Mesendoderm (in vitro differentiated cells): ENCODE results near the gene ARAP1.

Experiments
- DNase-seq: peaks from one replicate; pipeline ENCODE4 v3.0.0; 2013
- H2AK5ac ChIP-seq: 2 replicates; pipeline ENCODE4 v1.6.1; 2013; ENCODE audit warnings: low read length, inconsistent platforms
- H2BK120ac ChIP-seq: 2 replicates; pipeline ENCODE4 v1.6.1; 2013; ENCODE audit warnings: low read depth, mild to moderate bottlenecking, low read length, moderate library complexity, mixed read lengths
- H2BK15ac ChIP-seq: replicated peaks from 2 replicates; pipeline ENCODE4 v1.6.1; 2013; ENCODE audit warnings: low read depth, mild to moderate bottlenecking, moderate library complexity
- H2BK5ac ChIP-seq: 2 replicates; pipeline ENCODE4 v1.6.1; 2013; ENCODE audit warnings: low read length, inconsistent platforms
- H3K18ac ChIP-seq: 2 replicates; pipeline ENCODE4 v1.6.1; 2013; ENCODE audit warnings: mild to moderate bottlenecking, low read length, mixed read lengths
- H3K23ac ChIP-seq: one replicate; pipeline ENCODE4 v1.6.1; 2013; ENCODE audit warnings: low read length
- H3K27ac ChIP-seq: 2 replicates; pipeline ENCODE4 v1.5.1; 2013; ENCODE audit warnings: low read depth, mild to moderate bottlenecking, inconsistent platforms, low read length, moderate library complexity
- H3K27me3 ChIP-seq: 2 replicates; pipeline ENCODE4 v1.6.1; 2013; ENCODE audit warnings: low read length, control low read depth, mild to moderate bottlenecking, inconsistent platforms; ENCODE audit not compliant: insufficient read depth, poor library complexity
- H3K36me3 ChIP-seq: 2 replicates; pipeline ENCODE4 v1.6.1; 2013; ENCODE audit warnings: low read length, inconsistent platforms; ENCODE audit not compliant: control insufficient read depth, insufficient read depth
- H3K4ac ChIP-seq: one replicate; pipeline ENCODE4 v1.6.1; 2013; ENCODE audit warnings: low read depth, mild to moderate bottlenecking, low read length, moderate library complexity
- H3K4me1 ChIP-seq: 2 replicates; pipeline ENCODE4 v1.6.1; 2013; ENCODE audit warnings: low read depth, low read length, inconsistent platforms; ENCODE audit not compliant: control insufficient read depth
- H3K4me2 ChIP-seq: 2 replicates; pipeline ENCODE4 v1.6.1; 2013; ENCODE audit warnings: low read length
- H3K4me3 ChIP-seq: 2 replicates; pipeline ENCODE4 v1.5.1; 2013; ENCODE audit warnings: mild to moderate bottlenecking, low read length
- H3K56ac ChIP-seq: one replicate; pipeline ENCODE4 v1.6.1; 2013; ENCODE audit warnings: low read length
- H3K79me1 ChIP-seq: 2 replicates; pipeline ENCODE4 v1.6.1; 2013; ENCODE audit warnings: low read length, inconsistent platforms
- H3K79me2 ChIP-seq: 2 replicates; pipeline ENCODE4 v1.6.1; 2013; ENCODE audit warnings: mild to moderate bottlenecking, low read length; ENCODE audit not compliant: control insufficient read depth, insufficient read depth
- H3K9ac ChIP-seq: 2 replicates; pipeline ENCODE4 v1.6.1; 2013; ENCODE audit warnings: low read length, inconsistent platforms
- H4K5ac ChIP-seq: one replicate; pipeline ENCODE4 v1.6.1; 2013; ENCODE audit warnings: low read length
- H4K8ac ChIP-seq: one replicate; pipeline ENCODE4 v1.6.1; 2013; ENCODE audit warnings: low read depth, mild to moderate bottlenecking, control low read depth, low read length, moderate library complexity
- WGBS: extraction: QIAGEN DNeasy Blood & Tissue Kit; methylation state at CpG from one replicate; pipeline ENCODE4 v1.1.7; 2013; ENCODE audit warnings: low lambda C conversion rate, missing lambda C conversion rate; ENCODE audit not compliant: insufficient coverage; ENCODE audit errors: extremely low coverage; 5-methylcytosine and 5-hydroxymethylcytosine counted together

The ARAP1 gene

DNA sequence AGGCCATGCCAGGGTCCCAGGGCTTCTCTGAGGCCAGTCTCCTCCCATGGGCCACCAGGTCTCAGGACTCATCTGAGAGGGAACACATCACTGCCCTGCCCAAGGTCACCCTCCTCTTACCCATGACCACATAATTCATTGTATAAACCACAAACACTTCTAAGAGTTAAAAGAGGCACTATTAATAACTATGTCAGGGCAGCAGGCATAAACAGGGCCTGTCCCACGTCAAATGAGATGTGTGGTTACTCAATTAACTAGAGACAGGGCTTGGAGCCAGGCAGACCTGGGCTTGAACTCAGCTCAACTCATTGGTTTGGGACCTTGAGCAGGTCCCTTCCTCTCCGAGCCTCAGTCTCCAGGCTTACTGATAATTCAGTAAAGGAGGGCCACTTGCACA lies 33.1 kb downstream of the ARAP1 start:
- Histone ChIP-seq H3K27me3 (no peaks in the 10 kb centered on the region), H3K36me3 (peaks cover 4% of the 10 kb centered on the region), H4K5ac (no peak overlapping the region), H4K8ac (no peak overlapping the region), H2BK120ac (no peak overlapping the region), H3K4me1 (peaks cover 10% of the 10 kb centered on the region), H3K56ac (no peak overlapping the region), H3K4ac (no peak overlapping the region), H3K79me2 (peaks cover 37% of the 10 kb centered on the region), H2AK5ac (no peak overlapping the region), H2BK5ac (no peak overlapping the region), H3K4me2 (no peak overlapping the region), H3K79me1 (peaks cover 49% of the 10 kb centered on the region), H3K27ac (no peak overlapping the region), H2BK15ac (no peak overlapping the region), H3K23ac (no peak overlapping the region), H3K4me3 (no peak overlapping the region), H3K18ac (no peak overlapping the region), H3K9ac (no peak overlapping the region)
- no CpG with 5 or more reads among the region's 2 CpGs for WGBS
- no peak for DNase-seq

DNA sequence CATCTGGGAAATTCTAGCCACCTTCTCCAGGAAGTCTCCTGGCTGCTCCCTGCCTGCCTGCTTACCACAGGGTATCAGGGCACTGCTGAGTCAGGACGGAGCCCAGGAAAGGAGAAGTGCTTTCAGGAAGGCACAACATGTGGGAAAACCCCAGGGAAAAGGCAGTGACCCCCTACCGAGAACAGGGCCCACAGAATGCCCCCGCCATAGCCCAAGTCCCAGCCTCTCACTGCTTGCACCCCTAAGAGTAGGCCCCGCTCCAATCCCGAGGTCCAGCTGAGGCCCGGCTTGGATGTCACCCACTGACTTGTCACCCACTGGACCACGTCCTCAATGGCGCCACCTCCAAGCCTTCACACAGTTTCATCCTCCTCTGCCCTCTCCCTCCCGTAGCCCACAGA lies 34.1 kb downstream of the ARAP1 start:
- Histone ChIP-seq H3K23ac (no peak overlapping the region), H4K8ac (no peak overlapping the region), H3K36me3 (peaks cover 4% of the 10 kb centered on the region), H3K4me2 (no peak overlapping the region), H3K27ac (no peak overlapping the region), H3K56ac (no peak overlapping the region), H3K79me2 (peaks cover 28% of the 10 kb centered on the region), H4K5ac (no peak overlapping the region), H3K4ac (no peak overlapping the region), H2BK120ac (no peak overlapping the region), H3K18ac (no peak overlapping the region), H3K27me3 (no peaks in the 10 kb centered on the region), H2BK5ac (no peak overlapping the region), H3K4me3 (no peak overlapping the region), H3K4me1 (peaks cover 10% of the 10 kb centered on the region), H2BK15ac (no peak overlapping the region), H3K9ac (no peak overlapping the region), H3K79me1 (peaks cover 44% of the 10 kb centered on the region), H2AK5ac (no peak overlapping the region)
- no peak for DNase-seq
- no CpG with 5 or more reads among the region's 9 CpGs for WGBS

GRCh38 chr11:72716788-72717435 lies 35.3 kb downstream of the ARAP1 start:
- no peak overlapping the region for H2BK5ac ChIP-seq
- peaks cover 4% of the 10 kb centered on the region for H3K36me3 ChIP-seq
- peaks cover 22% of the 10 kb centered on the region for H3K79me2 ChIP-seq
- no peak overlapping the region for H2BK15ac ChIP-seq
- peaks cover 9% of the 10 kb centered on the region for H3K4me1 ChIP-seq
- H2BK120ac ChIP-seq, result no peak overlapping the region
- H3K56ac ChIP-seq, result no peak overlapping the region
- H3K9ac ChIP-seq, result no peak overlapping the region
- H3K27me3 ChIP-seq, result no peaks in the 10 kb centered on the region
- no peak overlapping the region for H3K23ac ChIP-seq
- no CpG with 5 or more reads among the region's 14 CpGs for WGBS
- H3K79me1 ChIP-seq, result peaks cover 39% of the 10 kb centered on the region
- H3K18ac ChIP-seq, result no peak overlapping the region
- no peak overlapping the region for H3K4me3 ChIP-seq
- H3K4ac ChIP-seq, result no peak overlapping the region
- no peak overlapping the region for H4K8ac ChIP-seq
- DNase-seq, result no peak
- no peak overlapping the region for H4K5ac ChIP-seq
- H3K4me2 ChIP-seq, result no peak overlapping the region
- no peak overlapping the region for H3K27ac ChIP-seq
- H2AK5ac ChIP-seq, result no peak overlapping the region

DNA sequence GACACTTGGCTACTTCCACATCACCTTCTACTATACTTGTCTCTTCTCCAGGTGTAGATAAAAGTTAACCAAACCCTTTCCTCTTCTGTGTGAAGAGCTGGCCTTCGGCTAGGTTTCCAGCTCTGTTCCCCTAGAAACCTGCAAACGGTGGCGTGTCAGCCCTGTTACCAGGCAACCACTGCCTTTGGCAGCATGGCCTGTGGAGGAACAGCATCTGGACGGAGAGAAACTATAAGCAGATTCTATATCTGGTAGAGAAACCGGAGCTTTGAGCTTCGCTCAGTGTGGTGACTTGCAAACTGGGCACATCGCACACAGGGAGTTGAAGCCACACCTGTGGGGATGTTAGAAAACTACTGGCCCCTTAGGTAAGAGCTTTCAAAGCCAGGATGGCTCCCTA lies 35.9 kb downstream of the ARAP1 start:
- Histone ChIP-seq H3K23ac (no peak overlapping the region), H2BK120ac (no peak overlapping the region), H2BK15ac (no peak overlapping the region), H3K27me3 (no peaks in the 10 kb centered on the region), H3K9ac (no peak overlapping the region), H2BK5ac (no peak overlapping the region), H3K79me2 (peaks cover 17% of the 10 kb centered on the region), H3K4me1 (peaks cover 8% of the 10 kb centered on the region), H3K18ac (no peak overlapping the region), H3K27ac (no peak overlapping the region), H3K4me2 (no peak overlapping the region), H3K56ac (no peak overlapping the region), H3K4ac (no peak overlapping the region), H4K8ac (no peak overlapping the region), H4K5ac (no peak overlapping the region), H2AK5ac (no peak overlapping the region), H3K36me3 (peaks cover 4% of the 10 kb centered on the region), H3K4me3 (no peak overlapping the region), H3K79me1 (peaks cover 37% of the 10 kb centered on the region)
- WGBS, result no CpG with 5 or more reads among the region's 7 CpGs
- DNase-seq, result peak; percentile 47

GRCh38 chr11:72712841-72713240 lies 39.4 kb downstream of the ARAP1 start:
- H3K4me2 ChIP-seq, result no peak overlapping the region
- no peak overlapping the region for H3K4ac ChIP-seq
- peaks cover 4% of the 10 kb centered on the region for H3K36me3 ChIP-seq
- H3K9ac ChIP-seq, result no peak overlapping the region
- no peak overlapping the region for H3K23ac ChIP-seq
- H2BK5ac ChIP-seq, result no peak overlapping the region
- no peak overlapping the region for H2BK15ac ChIP-seq
- H3K27ac ChIP-seq, result no peak overlapping the region
- H3K79me1 ChIP-seq, result peaks cover 17% of the 10 kb centered on the region
- no peak for DNase-seq
- no peak overlapping the region for H2BK120ac ChIP-seq
- H3K18ac ChIP-seq, result no peak overlapping the region
- no peak overlapping the region for H4K5ac ChIP-seq
- H4K8ac ChIP-seq, result no peak overlapping the region
- no peak overlapping the region for H3K4me3 ChIP-seq
- peak overlapping the region; percentile 43 for H3K56ac ChIP-seq
- WGBS, result no CpG with 5 or more reads among the region's 10 CpGs
- no peaks in the 10 kb centered on the region for H3K79me2 ChIP-seq
- no peak overlapping the region for H2AK5ac ChIP-seq
- no peaks in the 10 kb centered on the region for H3K27me3 ChIP-seq
- H3K4me1 ChIP-seq, result peaks cover 5% of the 10 kb centered on the region

DNA sequence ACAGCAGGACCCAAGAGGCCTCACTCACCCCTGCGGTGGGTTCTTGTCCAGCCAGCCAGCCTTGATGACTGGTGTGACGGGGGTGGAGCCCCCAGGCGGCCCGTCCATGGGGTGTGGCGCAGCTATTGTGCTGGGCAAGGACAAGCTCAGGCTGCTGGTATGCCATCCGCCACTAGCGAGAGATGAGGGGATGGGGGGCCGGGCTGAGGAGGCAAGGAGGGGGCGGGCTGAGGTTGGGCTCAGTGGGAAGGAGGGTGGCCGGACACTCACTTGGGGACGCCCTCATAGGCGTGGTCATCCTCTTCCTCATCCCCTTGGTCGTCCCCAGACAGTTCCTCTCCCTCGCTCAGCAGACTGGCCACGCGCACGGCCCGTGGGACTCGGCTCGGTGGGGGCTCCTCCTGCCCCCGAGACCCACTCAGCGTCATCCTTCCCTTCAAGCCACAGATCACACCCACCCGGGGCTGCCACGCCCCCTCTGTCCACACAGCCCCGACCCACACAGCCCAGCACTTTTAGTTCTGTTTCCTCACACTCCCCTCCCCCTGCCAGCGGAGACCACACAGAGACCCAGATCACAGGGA lies 39.9 kb downstream of the ARAP1 start:
- Histone ChIP-seq H3K36me3 (no peaks in the 10 kb centered on the region), H3K4ac (no peak overlapping the region), H3K9ac (no peak overlapping the region), H3K4me3 (no peak overlapping the region), H2AK5ac (no peak overlapping the region), H3K79me1 (peaks cover 11% of the 10 kb centered on the region), H3K27me3 (no peaks in the 10 kb centered on the region), H2BK15ac (no peak overlapping the region), H2BK120ac (no peak overlapping the region), H3K56ac (peak overlapping the region; percentile 43), H3K4me2 (no peak overlapping the region), H3K18ac (no peak overlapping the region), H4K5ac (no peak overlapping the region), H2BK5ac (no peak overlapping the region), H3K79me2 (no peaks in the 10 kb centered on the region), H3K23ac (no peak overlapping the region), H3K4me1 (peaks cover 5% of the 10 kb centered on the region), H4K8ac (no peak overlapping the region), H3K27ac (no peak overlapping the region)
- DNase-seq, result no peak
- no CpG with 5 or more reads among the region's 26 CpGs for WGBS
